HG03354 (cell line): ENCODE results near the gene ZNF282.
"Not testable (repeated sequence)": the region's sequence is repeated elsewhere in the genome, so short reads cannot be mapped to it uniquely, and the experiment has no call there.

Experiments used
- ATAC-seq: cut with Tn5 transposase; IDR thresholded peaks from one replicate; pipeline ENCODE4 v1.9.1; 2021; ENCODE audit warnings: mild to moderate bottlenecking; ENCODE audit not compliant: unreplicated experiment, poor library complexity, severe bottlenecking

ZNF282 gene

GRCh38 chr7:149251518-149251917 is 56.2 kb downstream of the ZNF282 start:
- ATAC-seq: not testable (repeated sequence)

- ATAC-seq: no peak
These were observed 57.0 kb downstream of the ZNF282 start for GRCh38 chr7:149252378-149252777.

- ATAC-seq: no peak
These were observed 58.3 kb downstream of the ZNF282 start for GRCh38 chr7:149253665-149254064.

GRCh38 chr7:149254181-149254858 is 59.0 kb downstream of the ZNF282 start:
- no peak for ATAC-seq

- no peak for ATAC-seq
These were observed 59.8 kb downstream of the ZNF282 start for GRCh38 chr7:149255174-149255573.

GRCh38 chr7:149256568-149256967 is 61.2 kb downstream of the ZNF282 start:
- no peak for ATAC-seq

GRCh38 chr7:149257146-149257545 is 61.8 kb downstream of the ZNF282 start:
- ATAC-seq: no peak

- ATAC-seq: peak; percentile 11
These were observed 66.0 kb downstream of the ZNF282 start for GRCh38 chr7:149261316-149261828.

GRCh38 chr7:149261829-149262617 is 66.7 kb downstream of the ZNF282 start, which contains the start of gene ZNF783:
TSS of gene ZNF783 (plus strand) at chr7:149262196. CDS start at chr7:149262334, 138 bp downstream.
- peak; percentile 87 for ATAC-seq

GRCh38 chr7:149266451-149266850 is 71.1 kb downstream of the ZNF282 start:
- ATAC-seq: no peak

- ATAC-seq: no peak
These were observed 72.4 kb downstream of the ZNF282 start for GRCh38 chr7:149267733-149268132.

- not testable (repeated sequence) for ATAC-seq
These were observed 79.1 kb downstream of the ZNF282 start for GRCh38 chr7:149274424-149274823.
